Measurements from ENCODE around the gene PDHB.

PDHB gene

DNA sequence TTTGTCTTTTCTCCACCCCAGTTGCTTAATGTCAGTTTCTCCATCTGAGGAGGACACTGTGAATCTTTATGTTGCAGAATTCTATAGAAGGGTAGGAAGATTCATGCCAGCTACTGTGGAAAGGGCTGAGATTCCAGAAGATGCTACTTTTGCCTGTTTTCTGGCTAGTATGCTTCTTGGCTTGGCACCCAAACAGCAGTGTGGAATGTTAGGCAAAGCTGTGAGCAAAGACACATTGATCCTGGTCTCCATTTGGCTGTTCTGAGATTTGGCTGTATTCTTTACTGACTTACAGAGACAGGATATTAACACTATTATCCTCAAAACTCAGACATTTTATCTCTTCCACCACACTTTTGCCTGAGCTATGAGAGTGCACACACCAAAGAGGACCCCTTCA, 39.3 kb downstream of the PDHB start:
- DNase-seq = no peak

DNA sequence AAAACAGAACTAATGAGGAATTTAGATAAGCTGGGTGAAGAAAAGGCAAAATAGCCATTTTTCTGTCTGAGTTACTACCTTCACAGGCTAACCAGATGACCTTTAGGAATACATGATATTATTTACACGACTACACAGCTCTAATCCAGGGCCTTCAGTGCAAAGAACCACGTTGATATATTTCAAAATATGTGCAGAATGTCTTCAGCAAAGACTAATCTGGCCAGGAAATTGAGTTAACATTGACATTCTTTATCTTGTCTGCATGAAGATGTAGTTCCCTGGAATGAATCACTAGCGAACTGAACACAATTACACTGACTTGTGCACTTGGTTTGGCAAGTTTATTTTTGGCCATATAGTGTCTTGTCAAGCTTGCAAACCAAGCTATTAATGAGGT, 41.5 kb downstream of the PDHB start:
- no peak for DNase-seq

DNA sequence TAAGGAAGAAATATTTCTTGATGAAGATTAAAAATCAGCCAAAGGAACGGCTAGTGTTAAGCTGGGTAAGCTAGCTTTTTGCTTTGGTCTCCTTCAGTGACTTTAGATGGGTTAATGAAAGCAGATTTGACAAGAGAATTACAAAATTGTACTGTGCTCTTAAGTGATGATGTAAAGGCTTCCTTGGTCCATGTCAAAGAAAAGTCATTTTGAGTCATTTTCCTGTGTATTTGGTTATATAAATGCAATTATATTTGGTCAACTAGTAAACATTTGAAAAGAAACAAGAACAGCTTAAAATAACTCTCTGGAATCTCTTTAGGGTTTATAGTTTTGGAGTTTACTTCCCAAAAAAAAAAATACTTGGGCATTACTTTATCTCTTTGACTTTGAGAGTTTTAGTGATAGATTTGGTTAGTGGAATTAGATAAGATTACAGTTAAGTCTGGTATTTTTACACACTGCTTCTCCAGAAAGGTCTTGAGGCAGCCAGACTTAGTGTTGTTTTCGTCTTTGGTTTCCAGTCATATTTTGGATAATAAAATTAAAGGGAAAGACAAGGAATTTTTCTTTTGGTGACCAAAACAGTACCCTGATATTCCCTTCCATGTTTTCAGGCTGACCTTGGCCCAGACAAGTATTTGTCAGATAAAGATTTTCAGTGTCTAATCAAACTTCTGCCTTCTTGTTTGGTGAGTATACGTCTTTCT, 42.3 kb downstream of the PDHB start:
- no peak for DNase-seq

DNA sequence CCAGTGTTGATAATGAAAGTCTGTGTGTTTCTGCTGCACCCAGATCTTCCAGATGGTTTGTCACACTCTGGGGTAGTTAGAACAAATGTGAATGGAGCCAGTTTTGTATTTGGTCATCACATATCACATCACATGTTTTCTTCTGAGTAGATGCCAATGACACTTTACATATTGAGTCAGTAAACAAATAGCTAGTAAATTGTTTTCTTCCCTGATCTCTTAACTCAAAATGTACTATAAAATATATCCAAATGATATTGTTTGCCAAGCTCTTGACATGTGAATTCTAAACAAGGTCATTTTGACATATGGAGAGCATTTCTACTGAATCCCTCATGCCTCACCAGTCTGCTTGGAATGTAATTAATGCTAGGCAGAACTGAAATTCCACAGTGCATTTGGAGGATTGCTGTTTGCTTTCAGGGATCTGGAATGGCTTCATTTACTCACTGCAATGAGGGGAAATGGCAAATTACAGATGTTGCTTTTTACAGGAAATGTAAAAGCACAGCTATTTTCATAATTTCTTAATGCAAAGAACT, 45.0 kb downstream of the PDHB start:
- DNase-seq = no peak

DNA sequence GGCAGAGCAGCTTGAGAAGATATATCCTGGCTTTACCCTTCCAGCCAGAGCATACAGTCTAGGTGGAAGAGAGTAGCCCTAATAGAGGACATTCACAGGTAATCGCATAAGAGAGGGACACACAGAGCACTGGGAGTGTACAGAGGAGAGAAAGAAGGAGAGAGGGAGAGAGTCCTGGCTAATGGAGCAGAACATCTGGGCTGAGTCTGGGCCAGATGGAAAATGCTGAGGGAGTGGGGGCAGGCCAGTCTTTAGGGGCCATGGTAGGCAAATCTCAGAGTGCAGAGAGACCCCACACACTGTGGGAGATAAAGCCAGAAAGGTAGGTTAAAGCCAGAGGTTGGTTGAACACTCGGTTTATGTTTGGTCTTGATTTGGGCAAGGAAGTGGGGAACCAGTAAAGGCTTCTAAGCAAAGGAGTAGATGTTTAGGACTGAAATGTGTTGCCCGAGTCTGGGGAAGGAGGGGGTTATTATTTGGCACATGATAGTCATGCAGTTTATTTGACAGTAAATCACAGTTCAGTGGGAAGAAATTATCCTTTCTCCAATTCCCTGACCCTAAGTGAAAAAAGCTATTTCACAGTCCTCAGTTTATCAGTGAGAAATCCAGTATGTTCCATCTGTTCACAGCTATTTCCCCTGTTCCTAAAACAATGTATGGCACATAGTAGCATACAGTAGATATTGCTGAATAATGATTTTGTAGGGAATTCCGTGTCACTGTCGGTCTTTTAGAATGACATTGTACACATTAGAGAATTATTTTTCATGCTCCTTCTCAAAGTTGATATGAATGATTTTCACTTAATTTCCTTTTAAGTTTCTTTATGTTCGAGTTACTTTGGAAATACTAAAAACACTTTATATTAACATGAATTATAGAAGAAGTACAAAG, 45.7 kb downstream of the PDHB start:
- DNase-seq = no peak

DNA sequence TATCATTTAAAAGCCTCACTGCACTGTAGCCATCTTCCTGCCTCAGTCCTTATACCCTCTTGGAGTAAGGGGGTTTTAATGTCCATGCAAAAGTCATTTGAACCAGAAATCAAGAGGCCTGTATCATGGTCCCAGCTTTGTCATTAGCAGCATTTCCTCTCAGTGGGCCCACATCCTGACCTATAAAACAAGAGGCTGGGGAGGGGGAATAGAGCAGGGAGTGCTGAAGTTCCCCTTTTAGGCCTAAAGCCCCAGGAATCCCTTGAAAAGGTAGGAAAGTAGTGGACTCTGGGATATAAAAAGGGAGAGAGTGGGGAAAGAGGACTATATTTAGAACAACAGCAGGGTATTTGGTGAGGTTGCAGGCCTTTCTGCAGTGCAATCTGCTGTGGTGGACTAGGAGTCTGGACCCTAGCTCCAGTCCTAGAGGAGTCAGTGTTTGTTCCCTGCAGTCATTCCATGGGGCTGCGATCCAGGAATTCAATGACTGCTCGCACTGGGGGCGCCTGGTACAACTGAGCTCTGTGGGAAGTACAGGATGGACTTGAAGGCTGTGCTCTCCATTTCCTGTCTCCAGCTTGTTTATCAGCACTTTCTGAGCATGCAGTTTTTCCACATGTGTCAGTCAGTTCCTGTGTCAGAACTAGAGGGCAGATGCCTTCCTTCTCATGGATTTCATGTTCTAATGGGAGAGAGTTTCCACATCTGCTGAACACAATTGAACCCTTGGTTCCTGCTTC, 46.8 kb downstream of the PDHB start:
- no peak for DNase-seq

DNA sequence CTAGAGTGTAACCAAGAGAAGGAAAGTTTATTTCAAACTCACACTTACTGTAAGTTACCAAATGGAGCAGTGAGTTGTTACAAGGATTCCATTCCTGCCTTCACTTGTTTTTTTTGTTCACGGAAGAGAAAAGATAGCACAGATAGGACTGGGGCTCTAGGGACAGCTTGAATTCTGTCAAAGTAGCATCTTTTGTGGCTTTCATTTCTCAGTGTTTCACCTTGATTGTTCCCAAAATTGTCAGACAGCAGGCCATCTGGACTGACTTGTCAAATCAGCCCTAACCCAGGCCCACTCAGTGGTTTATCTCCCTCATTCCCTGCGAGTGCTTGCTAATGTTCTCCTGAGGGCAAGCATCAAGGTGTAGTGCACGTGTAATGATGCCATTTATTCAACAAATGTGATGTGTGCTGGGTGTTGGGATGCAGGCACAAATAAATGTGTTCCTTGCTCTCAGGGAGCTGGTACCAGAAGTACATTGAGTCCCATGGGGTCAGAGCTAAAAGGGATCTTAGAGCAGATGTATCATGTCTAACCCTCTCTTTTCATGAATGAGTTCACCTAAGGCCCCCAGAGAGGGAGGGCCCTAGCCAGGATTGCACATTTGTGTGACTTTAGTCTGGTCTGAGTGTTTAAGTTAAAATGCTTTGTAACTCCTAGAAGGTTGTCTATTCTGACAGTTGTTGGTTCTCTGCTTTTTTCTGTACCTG, 49.1 kb downstream of the PDHB start:
- DNase-seq = no peak

DNA sequence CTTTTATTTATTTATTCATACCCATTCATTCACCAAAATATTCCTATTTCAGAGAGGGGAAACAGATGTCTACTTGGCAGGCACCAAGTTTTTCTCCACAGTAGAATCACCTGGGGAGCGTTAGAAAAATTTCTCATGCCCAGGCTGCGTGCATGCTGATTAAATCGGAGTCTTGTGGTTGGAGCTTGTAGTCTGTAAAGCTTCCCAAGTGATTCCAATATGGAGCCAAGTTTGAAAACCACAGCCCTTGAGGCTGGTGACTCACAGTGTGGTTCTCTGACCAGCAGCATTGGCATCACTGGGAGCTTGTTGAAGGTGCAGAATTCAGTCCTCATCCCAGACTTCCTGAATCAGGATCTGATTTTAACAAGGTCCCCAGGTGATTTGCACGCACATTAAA, 49.7 kb downstream of the PDHB start:
- DNase-seq = no peak

DNA sequence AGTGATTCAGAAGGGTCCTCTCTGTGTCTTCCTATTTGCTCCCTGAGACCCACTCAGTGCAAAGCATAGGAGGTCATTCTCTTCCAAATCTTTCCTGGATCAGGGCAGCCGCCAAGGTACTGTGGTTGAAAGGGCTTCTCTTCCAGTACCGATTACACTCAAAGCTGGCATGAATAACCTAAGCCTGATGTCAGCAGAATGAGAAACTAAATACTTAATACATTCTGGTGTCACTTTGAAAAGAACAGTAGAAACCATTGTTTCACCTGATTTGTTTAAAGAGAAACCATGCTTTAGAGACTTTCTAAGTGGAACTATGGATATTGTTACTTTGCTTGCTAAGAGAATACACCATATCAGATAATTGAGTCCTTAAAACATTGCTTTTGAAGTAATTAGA, 50.2 kb downstream of the PDHB start:
- DNase-seq = no peak

DNA sequence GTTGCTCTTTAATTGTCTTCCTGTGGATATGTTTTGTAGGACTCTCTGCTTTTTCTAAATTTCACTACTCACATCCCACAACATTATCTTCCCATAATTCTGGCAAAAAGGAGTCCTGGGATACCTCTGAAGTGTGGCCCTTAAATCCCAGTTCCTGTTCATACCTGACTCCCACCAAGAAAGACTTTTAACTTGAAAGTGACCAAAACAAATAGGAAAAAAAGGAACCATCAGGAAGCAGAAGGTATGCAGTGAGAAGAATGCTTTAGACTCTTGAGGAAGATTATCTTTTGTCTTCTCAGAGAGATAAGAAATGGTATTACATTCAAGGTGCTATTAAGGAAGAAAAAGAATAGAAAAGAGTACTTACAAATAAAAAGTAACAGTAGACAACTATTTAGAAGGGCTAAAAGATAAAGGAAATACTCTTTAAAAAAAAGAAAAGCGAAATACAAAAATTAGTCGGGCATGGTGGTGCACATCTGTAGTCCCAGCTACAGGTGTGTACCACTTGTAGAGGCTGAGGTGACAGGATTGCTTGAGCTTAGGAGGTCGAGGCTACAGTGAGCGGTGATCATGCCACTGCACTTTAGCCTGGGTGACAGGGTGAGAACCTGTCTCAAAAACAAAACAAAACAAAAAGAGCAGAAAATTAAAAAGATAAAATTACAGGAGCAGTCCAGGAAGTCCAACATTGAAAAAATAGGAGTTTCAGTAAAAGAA, 54.1 kb downstream of the PDHB start:
- no peak for DNase-seq

DNA sequence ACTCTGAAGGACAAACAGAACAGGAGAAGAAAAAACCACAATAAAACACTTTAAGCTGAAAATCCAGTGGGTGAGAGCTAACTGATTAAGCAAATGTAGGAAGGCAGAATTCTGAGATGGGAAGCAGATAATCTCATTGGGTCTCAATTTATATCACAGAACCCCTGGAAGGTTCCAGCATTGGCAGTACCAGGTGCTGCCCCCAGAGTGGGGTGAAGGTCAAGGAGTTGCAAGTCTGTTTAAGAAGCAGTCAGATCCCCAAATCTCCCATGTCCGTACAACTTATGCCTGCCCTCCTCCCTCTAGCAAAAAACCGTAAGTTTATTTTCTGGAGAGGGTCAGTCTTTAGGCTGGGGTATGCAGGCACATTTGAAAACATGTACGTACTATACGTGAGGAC, 55.9 kb downstream of the PDHB start:
- no peak for DNase-seq
